ENCODE results near the gene MDP1. TPM values are rescaled to one million over a fixed set of nuclear protein-coding genes. Genes with fewer than 3 reads are reported as not detected.

MDP1 gene
- polyA plus RNA-seq, 1 of the 3 experiments (the other 2 are of a cell fraction) = 36.7 TPM

DNA sequence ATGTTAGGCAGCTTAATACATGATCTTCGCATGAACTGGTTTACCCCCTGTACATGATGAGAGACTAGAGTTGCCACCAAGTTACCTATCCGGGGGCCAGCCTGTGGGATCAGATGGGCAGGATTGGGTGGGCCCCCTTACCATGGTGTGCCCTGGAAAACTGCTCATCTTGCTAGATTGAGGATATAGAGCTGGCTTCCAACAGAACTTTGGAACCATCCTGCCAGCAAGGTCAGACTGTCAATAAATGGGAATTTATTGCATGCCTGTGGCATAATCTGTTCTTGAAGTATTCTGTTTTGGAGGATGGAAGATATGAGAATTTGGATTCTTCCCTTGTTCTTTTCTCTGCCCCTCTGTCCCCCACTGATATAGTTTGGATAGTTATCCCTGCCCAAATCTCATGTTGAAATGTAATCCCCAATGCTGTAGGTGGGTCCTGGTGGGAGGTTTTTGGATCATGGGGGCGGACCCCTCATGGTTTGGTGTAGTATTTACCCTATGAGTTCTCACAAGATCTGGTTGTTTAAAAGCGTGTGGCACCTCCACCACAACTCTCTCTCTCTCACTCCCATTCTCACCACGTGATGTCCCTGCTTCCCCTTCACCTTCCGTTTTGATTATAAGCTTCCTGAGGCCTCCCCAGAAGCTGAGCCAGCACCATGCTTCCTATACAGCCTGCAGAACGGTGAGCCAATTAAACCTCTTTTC, 16.9 kb downstream of the MDP1 start:
- WGBS (ENCODE audit: low lambda C conversion rate) = 94% methylated on average over 7 of the region's 7 CpGs
- ChIA-PET CTCF (interaction anchor here (0.6 to 1.8 kb wide), 3 partner anchors 9 to 17 kb away, joined by 3 to 4 read pairs (median 3); partner anchors contain the start of gene MDP1), POLR2A (interaction anchor here (1.6 kb wide), 1 partner anchor 14 kb away, joined by 5 read pairs; the partner anchor contains the start of gene CHMP4A)
- no peak overlapping the region for H2AFZ ChIP-seq (ENCODE audit: low read depth)
- peaks cover 11% of the 10 kb centered on the region in 2 experiments; a peak in 2 of 4 replicates for H3K4me1 ChIP-seq (ENCODE audit: control insufficient read depth in 1 of 2, insufficient read depth in 2 of 2, low read depth in 1 of 2, low read length in 1 of 2)
- H4K20me1 ChIP-seq (ENCODE audit: insufficient read depth) = no peaks in the 10 kb centered on the region
- no peaks in the 10 kb centered on the region for H3K9me3 ChIP-seq
- TF ChIP-seq, protein P1, sequence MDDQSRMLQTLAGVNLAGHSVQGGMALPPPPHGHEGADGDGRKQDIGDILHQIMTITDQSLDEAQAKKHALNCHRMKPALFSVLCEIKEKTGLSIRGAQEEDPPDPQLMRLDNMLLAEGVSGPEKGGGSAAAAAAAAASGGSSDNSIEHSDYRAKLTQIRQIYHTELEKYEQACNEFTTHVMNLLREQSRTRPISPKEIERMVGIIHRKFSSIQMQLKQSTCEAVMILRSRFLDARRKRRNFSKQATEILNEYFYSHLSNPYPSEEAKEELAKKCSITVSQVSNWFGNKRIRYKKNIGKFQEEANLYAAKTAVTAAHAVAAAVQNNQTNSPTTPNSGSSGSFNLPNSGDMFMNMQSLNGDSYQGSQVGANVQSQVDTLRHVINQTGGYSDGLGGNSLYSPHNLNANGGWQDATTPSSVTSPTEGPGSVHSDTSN (IDR thresholded peaks at IDR 0.05) = no peak
- TF ChIP-seq RCOR1 (IDR thresholded peaks at IDR 0.05; ENCODE audit: low read length) (no peak), RFX5 (IDR thresholded peaks at IDR 0.05; ENCODE audit: low read length) (no peak), SIN3A (IDR thresholded peaks at IDR 0.05; ENCODE audit: borderline replicate concordance, low read depth, low read length) (no peak), ELF1 (IDR thresholded peaks at IDR 0.05) (no peak), EZH2phosphoT487 (IDR thresholded peaks at IDR 0.05; ENCODE audit: borderline replicate concordance, low read depth) (no peak), TCF12 (IDR thresholded peaks at IDR 0.05) (no peak), FOXJ3 (CRISPR knock-in tag; IDR thresholded peaks at IDR 0.05) (no peak), FOSL2 (IDR thresholded peaks at IDR 0.05; ENCODE audit: borderline replicate concordance, low read depth) (no peak), NFIC (IDR thresholded peaks at IDR 0.05; ENCODE audit: borderline replicate concordance) (no peak)
- TF ChIP-seq, protein P2, sequence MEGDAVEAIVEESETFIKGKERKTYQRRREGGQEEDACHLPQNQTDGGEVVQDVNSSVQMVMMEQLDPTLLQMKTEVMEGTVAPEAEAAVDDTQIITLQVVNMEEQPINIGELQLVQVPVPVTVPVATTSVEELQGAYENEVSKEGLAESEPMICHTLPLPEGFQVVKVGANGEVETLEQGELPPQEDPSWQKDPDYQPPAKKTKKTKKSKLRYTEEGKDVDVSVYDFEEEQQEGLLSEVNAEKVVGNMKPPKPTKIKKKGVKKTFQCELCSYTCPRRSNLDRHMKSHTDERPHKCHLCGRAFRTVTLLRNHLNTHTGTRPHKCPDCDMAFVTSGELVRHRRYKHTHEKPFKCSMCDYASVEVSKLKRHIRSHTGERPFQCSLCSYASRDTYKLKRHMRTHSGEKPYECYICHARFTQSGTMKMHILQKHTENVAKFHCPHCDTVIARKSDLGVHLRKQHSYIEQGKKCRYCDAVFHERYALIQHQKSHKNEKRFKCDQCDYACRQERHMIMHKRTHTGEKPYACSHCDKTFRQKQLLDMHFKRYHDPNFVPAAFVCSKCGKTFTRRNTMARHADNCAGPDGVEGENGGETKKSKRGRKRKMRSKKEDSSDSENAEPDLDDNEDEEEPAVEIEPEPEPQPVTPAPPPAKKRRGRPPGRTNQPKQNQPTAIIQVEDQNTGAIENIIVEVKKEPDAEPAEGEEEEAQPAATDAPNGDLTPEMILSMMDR (IDR thresholded peaks at IDR 0.05) = no peak
- H3K4me3 ChIP-seq (ENCODE audit: low read depth in 2 of 2, low read length in 1 of 2) = no peak overlapping the region
- peaks cover 2 to 33% of the 10 kb centered on the region in 2 experiments for H3K36me3 ChIP-seq (replicated peaks in 1 of 2; ENCODE audit: control insufficient read depth in 1 of 2, insufficient read depth in 2 of 2, low read length in 1 of 2)
- no peak overlapping the region; the same call in 1 of the 2 replicates for H3K4me2 ChIP-seq
- H3K27ac ChIP-seq (ENCODE audit: low read depth in 2 of 2, low read length in 1 of 2) = no peak overlapping the region
- DNase-seq = no peak
- H3K27me3 ChIP-seq (ENCODE audit: insufficient read depth) = no peaks in the 10 kb centered on the region
- no peaks in the 10 kb centered on the region for H3K9me2 ChIP-seq
- peaks cover 65% of the 10 kb centered on the region for H3K79me2 ChIP-seq (ENCODE audit: insufficient read depth)
- H3K9ac ChIP-seq = no peak overlapping the region
- H3F3A ChIP-seq (replicated peaks; ENCODE audit: insufficient read depth) = no peaks in the 10 kb centered on the region

DNA sequence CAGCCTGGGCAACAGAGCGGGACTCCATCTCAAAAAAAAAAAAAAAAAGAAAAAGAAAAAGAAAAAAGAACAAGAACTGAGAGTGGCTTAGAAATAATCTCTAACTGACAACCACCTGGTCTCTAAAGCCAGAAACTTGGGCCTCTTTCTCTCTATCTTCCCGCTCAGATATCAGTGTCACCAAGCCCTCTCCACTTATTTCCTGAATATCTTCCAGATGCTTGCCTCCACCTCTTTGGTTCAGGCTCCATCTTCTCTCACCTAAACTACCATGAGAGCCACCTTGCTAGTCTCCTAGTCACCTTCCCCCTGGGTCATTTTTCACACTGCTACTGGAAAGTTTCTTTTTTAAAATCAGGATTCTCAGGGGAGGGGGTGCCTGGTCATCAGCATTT, 18.8 kb downstream of the MDP1 start:
- Histone ChIP-seq H2AFZ (ENCODE audit: low read depth) (no peak overlapping the region), H3K9ac (no peak overlapping the region), H3K4me1 (ENCODE audit: control insufficient read depth in 1 of 2, insufficient read depth in 2 of 2, low read depth in 1 of 2, low read length in 1 of 2) (peaks cover 11% of the 10 kb centered on the region in 2 experiments; a peak in 2 of 4 replicates), H3K79me2 (ENCODE audit: insufficient read depth) (peaks cover 83% of the 10 kb centered on the region), H3K27ac (ENCODE audit: low read depth in 2 of 2, low read length in 1 of 2) (no peak overlapping the region), H3K4me3 (ENCODE audit: low read depth in 2 of 2, low read length in 1 of 2) (peak overlapping the region in 1 of 2 experiments; percentile 85; a peak in 2 of 4 replicates), H3K9me2 (no peaks in the 10 kb centered on the region), H3F3A (replicated peaks; ENCODE audit: insufficient read depth) (no peaks in the 10 kb centered on the region), H4K20me1 (ENCODE audit: insufficient read depth) (no peaks in the 10 kb centered on the region), H3K36me3 (replicated peaks in 1 of 2; ENCODE audit: control insufficient read depth in 1 of 2, insufficient read depth in 2 of 2, low read length in 1 of 2) (peaks cover 9 to 31% of the 10 kb centered on the region in 2 experiments), H3K9me3 (no peaks in the 10 kb centered on the region), H3K4me2 (peak overlapping the region; percentile 97), H3K27me3 (ENCODE audit: insufficient read depth) (no peaks in the 10 kb centered on the region)
- CTCF ChIA-PET = interaction anchor here (1.7 to 1.9 kb wide), 2 partner anchors 36 to 100 kb away, joined by 6 to 8 read pairs; partner anchors contain the start of gene IRF9
- 89% methylated on average over 2 of the region's 2 CpGs for WGBS (ENCODE audit: low lambda C conversion rate)
- no peak for DNase-seq
- POLR2A ChIA-PET = no interaction called here
- no peak for TF ChIP-seq JUND (IDR thresholded peaks at IDR 0.05)
- TF ChIP-seq GABPA (IDR thresholded peaks at IDR 0.05; ENCODE audit: low read depth) = no peak
- TF ChIP-seq POLR2AphosphoS5 (IDR thresholded peaks at IDR 0.05; ENCODE audit: low read depth, low read length) = no peak
- TF ChIP-seq, protein P1 (IDR thresholded peaks at IDR 0.05) = no peak
- TF ChIP-seq ELF1 (IDR thresholded peaks at IDR 0.05) = no peak
- no peak for TF ChIP-seq TAF1 (IDR thresholded peaks at IDR 0.05; ENCODE audit: borderline replicate concordance, low read depth, low read length)
- TF ChIP-seq TEAD4 (IDR thresholded peaks at IDR 0.05; ENCODE audit: borderline replicate concordance, insufficient read depth) = no peak
- no peak for TF ChIP-seq EZH2phosphoT487 (IDR thresholded peaks at IDR 0.05; ENCODE audit: borderline replicate concordance, low read depth)
- no peak for TF ChIP-seq YY1 (IDR thresholded peaks at IDR 0.05; ENCODE audit: low read depth)
- TF ChIP-seq FOXJ3 (CRISPR knock-in tag; IDR thresholded peaks at IDR 0.05) = no peak
- TF ChIP-seq, protein P3, sequence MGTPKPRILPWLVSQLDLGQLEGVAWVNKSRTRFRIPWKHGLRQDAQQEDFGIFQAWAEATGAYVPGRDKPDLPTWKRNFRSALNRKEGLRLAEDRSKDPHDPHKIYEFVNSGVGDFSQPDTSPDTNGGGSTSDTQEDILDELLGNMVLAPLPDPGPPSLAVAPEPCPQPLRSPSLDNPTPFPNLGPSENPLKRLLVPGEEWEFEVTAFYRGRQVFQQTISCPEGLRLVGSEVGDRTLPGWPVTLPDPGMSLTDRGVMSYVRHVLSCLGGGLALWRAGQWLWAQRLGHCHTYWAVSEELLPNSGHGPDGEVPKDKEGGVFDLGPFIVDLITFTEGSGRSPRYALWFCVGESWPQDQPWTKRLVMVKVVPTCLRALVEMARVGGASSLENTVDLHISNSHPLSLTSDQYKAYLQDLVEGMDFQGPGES (IDR thresholded peaks at IDR 0.05; ENCODE audit: low read depth, low read length) = no peak
- no peak for TF ChIP-seq FOSL2 (IDR thresholded peaks at IDR 0.05; ENCODE audit: borderline replicate concordance, low read depth)
- TF ChIP-seq RFX5 (IDR thresholded peaks at IDR 0.05; ENCODE audit: low read length) = no peak
- TF ChIP-seq, protein P4, sequence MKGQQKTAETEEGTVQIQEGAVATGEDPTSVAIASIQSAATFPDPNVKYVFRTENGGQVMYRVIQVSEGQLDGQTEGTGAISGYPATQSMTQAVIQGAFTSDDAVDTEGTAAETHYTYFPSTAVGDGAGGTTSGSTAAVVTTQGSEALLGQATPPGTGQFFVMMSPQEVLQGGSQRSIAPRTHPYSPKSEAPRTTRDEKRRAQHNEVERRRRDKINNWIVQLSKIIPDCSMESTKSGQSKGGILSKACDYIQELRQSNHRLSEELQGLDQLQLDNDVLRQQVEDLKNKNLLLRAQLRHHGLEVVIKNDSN (IDR thresholded peaks at IDR 0.05; ENCODE audit: borderline replicate concordance, low read depth) = no peak
- TF ChIP-seq SIN3A (IDR thresholded peaks at IDR 0.05; ENCODE audit: borderline replicate concordance, low read depth, low read length) = no peak
- TF ChIP-seq, protein P5, sequence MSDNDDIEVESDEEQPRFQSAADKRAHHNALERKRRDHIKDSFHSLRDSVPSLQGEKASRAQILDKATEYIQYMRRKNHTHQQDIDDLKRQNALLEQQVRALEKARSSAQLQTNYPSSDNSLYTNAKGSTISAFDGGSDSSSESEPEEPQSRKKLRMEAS (IDR thresholded peaks at IDR 0.05; ENCODE audit: low read depth) = no peak

Data from SK-N-SH (cell line).